NCI-H2227 treated with DMSO at 0.1 percent for 48 hours (cell line): ENCODE measurements around the gene SORCS2.
"Not testable (repeated sequence)": the region's sequence is repeated elsewhere in the genome, so short reads cannot be mapped to it uniquely, and the experiment has no call there.

Source experiments
- DNase-seq: peaks from one replicate; lab custom pipeline; 2025; lab: John Stamatoyannopoulos, UW

Gene SORCS2

GRCh38 chr4:7160439-7160838, 31.9 kb upstream of the SORCS2 start:
- no peak for DNase-seq

DNA sequence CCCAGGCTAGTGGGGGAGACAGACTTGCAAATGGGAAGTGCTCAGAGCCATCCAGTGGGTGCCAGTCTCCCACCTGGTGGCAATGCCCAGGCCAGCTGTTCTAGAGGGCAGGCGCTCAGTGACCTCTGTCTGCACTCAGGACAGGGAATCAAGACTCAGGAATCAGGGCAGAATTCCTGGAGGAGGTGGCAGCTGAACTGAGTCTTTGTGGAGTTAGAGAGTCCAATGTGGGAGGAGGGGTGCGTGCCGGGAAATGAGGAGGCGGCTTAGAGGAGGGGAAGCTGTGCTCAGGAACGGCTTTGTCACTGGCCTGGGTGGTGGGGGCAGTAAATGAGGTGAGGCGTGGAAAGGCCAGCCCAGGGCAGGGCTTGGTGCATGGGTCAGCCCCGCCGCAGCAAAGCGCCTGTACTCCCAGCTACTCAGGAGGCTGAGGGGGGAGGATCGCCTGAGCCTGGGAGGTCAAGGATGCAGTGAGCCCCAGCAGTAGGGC, 31.3 kb upstream of the SORCS2 start:
- no peak for DNase-seq

DNA sequence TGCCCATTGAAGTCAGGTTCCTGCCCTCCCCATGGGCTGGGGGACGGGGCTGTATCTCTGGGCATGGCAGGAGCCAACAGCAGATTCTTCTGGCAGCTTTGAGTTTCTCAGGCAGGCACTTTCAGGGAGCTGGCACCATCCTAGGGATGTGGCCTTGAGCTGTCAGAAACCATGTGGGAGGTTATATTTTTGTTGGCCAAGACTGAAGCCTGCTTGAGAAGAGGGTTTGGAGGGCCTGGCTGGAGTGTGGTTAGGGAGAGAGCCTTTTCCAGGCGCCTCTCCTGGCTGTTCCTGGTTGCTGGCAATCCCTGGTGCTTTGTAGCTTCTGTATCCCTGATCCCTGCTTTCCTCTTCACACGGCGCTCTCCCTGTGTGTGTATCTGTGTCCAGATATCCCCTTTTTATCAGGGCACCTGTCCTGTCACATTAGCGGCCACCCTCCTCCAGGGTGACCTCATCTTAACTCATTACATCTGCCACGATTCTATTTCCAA, 30.6 kb upstream of the SORCS2 start:
- DNase-seq, result no peak

DNA sequence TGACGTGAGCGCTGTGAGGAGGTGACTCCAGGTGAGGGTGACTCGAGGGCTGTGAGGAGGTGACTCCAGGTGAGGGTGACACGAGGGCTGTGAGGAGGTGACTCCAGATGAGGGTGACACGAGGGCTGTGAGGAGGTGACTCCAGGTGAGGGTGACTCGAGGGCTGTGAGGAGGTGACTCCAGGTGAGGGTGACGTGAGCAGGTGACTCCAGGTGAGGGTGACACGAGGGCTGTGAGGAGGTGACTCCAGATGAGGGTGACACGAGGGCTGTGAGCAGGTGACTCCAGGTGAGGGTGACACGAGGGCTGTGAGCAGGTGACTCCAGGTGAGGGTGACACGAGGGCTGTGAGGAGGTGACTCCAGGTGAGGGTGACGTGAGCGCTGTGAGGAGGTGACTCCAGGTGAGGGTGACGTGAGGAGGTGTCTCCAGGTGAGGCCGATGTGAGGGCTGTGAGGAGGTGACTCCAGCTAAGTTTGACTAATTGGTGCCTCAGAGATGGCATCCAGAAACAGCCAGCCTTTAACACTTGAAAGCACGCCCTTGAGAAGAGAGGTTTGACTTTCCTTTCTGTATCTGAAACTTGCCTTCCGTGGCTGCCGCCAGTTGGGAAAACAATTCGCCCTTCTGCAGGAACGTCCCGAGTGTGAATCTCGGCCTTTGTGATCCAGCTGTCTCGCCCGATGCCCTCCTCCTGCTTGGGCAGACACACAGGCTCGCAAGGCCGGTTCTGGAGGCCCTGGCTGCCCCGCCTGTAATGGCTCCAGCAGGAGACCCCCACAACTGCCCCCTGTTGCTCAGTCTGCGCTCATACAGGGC, 27.1 kb upstream of the SORCS2 start:
- DNase-seq, result not testable (repeated sequence)

DNA sequence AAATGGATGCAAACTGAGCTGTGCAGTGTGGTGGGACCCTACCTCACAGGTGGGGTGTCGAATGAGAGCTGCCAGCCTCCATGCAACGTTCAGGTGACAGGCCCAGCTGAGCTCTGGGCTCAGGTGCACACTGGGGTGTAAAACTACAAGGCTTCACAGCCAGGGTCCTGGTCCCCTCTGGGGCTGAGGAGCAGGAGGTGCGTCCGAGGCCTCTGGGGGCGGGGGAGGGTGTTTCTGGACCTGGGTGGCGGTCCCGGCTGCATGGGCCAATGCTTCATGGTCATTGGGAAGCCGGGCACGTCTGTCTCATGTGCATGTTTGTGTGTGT, 26.5 kb upstream of the SORCS2 start:
- no peak for DNase-seq

DNA sequence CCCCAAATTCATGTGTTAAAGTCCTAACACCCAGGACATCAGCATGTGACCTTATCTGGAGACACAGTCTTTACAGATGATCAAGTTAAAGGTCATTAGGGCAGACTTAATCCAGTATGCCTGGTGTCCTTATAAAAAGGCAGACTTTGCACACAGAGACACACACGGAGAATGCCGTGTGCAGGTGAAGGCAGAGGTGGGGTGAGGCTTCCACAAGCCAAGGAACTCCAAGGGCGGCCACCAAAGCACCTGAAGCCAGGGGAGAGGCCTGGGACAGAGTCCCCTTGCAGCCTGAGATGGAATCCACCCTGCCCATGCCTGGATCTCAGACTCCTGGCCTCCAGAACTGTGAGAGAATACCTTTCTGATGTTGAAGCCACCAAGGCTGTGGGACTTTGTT, 26.1 kb upstream of the SORCS2 start:
- DNase-seq, result no peak

GRCh38 chr4:7166981-7167700, 25.2 kb upstream of the SORCS2 start:
- DNase-seq, result no peak

GRCh38 chr4:7167706-7168105, 24.6 kb upstream of the SORCS2 start:
- no peak for DNase-seq

DNA sequence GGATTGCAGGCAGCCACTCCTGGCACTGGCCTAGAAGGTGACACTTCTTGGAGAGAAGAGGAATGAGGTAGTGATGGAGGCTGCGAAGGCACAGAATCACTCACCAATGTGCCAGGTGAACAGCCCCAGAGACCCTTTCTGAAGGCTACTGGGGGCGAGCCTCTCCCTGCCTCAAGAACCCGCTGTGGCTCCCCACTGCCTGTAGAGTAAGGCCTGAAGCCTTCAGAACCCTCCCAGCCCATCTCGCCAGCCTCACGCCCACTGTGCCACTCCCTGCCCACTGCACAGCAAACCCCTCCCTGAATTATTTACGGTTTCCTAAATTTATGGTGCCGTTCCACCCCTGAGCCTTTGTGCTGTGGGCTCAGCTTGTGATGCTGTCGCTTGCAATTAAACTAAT, 24.2 kb upstream of the SORCS2 start:
- no peak for DNase-seq

GRCh38 chr4:7169134-7169533, 23.2 kb upstream of the SORCS2 start:
- DNase-seq, result no peak

- no peak for DNase-seq
Measured at GRCh38 chr4:7170012-7170411, 22.3 kb upstream of the SORCS2 start.

GRCh38 chr4:7171191-7171900, 21.0 kb upstream of the SORCS2 start:
- DNase-seq, result no peak

DNA sequence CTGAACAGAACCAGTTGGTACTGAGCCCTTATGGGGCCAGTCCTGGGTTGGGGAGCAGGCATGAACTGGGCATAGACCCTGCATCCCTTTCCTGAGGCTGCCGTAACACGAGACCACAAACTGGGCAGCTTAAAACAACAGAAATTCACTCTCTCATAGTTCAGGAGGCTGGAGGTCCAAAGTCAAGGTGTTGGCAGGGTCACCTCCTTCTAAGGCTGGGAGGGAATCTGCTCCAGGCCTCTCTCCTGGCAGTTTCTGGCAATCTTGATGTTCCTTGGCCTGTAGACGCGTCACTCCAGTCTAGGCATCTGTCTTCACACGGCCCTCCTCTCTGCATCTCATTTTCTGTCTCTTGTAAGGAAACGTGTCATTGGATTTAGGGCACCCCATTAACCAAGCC, 19.8 kb upstream of the SORCS2 start:
- DNase-seq, result no peak

- DNase-seq, result no peak
Measured at GRCh38 chr4:7172946-7173345, 19.4 kb upstream of the SORCS2 start.

GRCh38 chr4:7173841-7174449, 18.4 kb upstream of the SORCS2 start:
- DNase-seq, result no peak

GRCh38 chr4:7179158-7179557, 13.2 kb upstream of the SORCS2 start:
- no peak for DNase-seq

DNA sequence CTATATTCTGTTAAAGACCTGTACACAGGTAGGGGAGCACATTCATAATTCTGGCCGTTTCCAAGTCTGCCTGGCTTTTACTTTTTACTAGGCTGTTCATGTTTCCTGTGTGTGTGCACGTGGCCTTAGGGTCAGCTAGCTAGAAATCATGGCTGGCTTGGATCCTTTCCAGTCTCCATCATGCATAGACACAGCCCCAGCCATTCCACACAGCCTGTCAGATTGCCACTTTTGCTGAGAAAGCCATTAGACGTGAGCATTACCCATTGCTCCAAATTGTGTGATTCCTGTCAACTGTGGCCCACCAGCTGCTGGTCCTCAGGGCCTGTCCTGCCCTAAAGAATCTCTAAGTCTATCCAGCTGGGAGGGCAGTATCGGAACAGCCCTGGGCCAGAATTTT, 11.4 kb upstream of the SORCS2 start:
- DNase-seq, result no peak

- DNase-seq, result no peak
Measured at GRCh38 chr4:7182616-7183015, 9.7 kb upstream of the SORCS2 start.

- no peak for DNase-seq
Measured at GRCh38 chr4:7183161-7183560, 9.2 kb upstream of the SORCS2 start.

- no peak for DNase-seq
Measured at GRCh38 chr4:7183780-7184460, 8.4 kb upstream of the SORCS2 start.

DNA sequence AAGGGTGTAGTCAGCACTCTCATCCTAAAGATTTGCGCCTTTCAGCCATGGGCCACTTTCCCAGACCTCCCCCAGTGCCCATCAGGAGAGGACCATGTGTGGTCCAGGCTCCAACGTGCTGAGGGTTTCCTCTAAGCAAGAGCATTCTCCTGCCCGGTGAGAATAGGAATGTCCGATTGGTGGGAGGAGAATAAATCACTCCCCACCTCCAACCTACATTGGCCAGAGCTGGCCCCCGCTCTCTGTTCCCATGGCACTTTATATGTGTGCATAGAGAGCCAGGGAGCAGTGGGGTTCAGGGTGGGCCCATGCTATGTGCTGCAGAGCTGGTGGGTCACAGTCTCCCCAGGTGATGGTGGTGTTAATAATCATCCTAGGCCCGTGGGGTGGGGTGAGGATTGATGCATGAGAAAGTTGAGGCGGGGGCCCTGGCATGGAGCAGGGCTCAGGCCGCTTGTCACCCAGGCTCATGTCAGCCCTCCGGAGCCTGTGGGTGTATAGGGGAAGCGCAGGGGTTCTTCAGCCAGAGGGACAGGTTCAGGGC, 6.8 kb upstream of the SORCS2 start:
- no peak for DNase-seq
